Bone marrow (tissue), 2 donors: ENCODE data around the gene EPB41L5.
"Not testable (repeated sequence)": the region's sequence is repeated elsewhere in the genome, so short reads cannot be mapped to it uniquely, and the experiment has no call there.

Experiments
- DNase-seq, 2 donors: peaks; one replicate each; lab custom pipeline; 2025; lab: John Stamatoyannopoulos, UW

Gene EPB41L5

GRCh38 chr2:120141300-120142069 is 128.6 kb downstream of the EPB41L5 start:
- no peak for DNase-seq

GRCh38 chr2:120142528-120143219 is 129.8 kb downstream of the EPB41L5 start:
- DNase-seq, result no peak

- DNase-seq, result no peak
Observed at GRCh38 chr2:120148229-120148628, 135.4 kb downstream of the EPB41L5 start.

GRCh38 chr2:120148669-120149068 is 135.8 kb downstream of the EPB41L5 start:
- no peak for DNase-seq

- DNase-seq, result no peak
Observed at GRCh38 chr2:120149406-120149805, 136.5 kb downstream of the EPB41L5 start.

GRCh38 chr2:120150040-120150482 is 137.2 kb downstream of the EPB41L5 start:
- DNase-seq, result no peak

- no peak for DNase-seq
Observed at GRCh38 chr2:120155308-120155707, 142.4 kb downstream of the EPB41L5 start.

GRCh38 chr2:120158658-120159057 is 145.8 kb downstream of the EPB41L5 start:
- not testable (repeated sequence) for DNase-seq

- no peak for DNase-seq
Observed at GRCh38 chr2:120161190-120161589, 148.3 kb downstream of the EPB41L5 start.

GRCh38 chr2:120162716-120163115 is 149.8 kb downstream of the EPB41L5 start:
- no peak for DNase-seq

GRCh38 chr2:120167272-120167671 is 154.4 kb downstream of the EPB41L5 start:
- DNase-seq, result no peak

GRCh38 chr2:120169020-120169419 is 156.1 kb downstream of the EPB41L5 start:
- DNase-seq, result no peak

- peak in 1 of 2 donors; percentile 53 for DNase-seq
Observed at GRCh38 chr2:120174963-120175581, 162.2 kb downstream of the EPB41L5 start.

- DNase-seq, result no peak
Observed at GRCh38 chr2:120176526-120176925, 163.6 kb downstream of the EPB41L5 start.

GRCh38 chr2:120177001-120177621 is 164.2 kb downstream of the EPB41L5 start:
- peak; percentile 30 to 92 for DNase-seq

GRCh38 chr2:120177973-120178372 is 165.1 kb downstream of the EPB41L5 start:
- no peak for DNase-seq

GRCh38 chr2:120179396-120179795 is 166.5 kb downstream of the EPB41L5 start:
- no peak for DNase-seq

GRCh38 chr2:120180066-120180465 is 167.2 kb downstream of the EPB41L5 start:
- DNase-seq, result no peak

GRCh38 chr2:120182019-120182560 is 169.2 kb downstream of the EPB41L5 start:
- DNase-seq, result peak in 1 of 2 donors; percentile 16

GRCh38 chr2:120189189-120189588 is 176.3 kb downstream of the EPB41L5 start:
- no peak for DNase-seq

- no peak for DNase-seq
Observed at GRCh38 chr2:120192280-120192679, 179.4 kb downstream of the EPB41L5 start.

- DNase-seq, result no peak
Observed at GRCh38 chr2:120195553-120195952, 182.7 kb downstream of the EPB41L5 start.
